ENCODE results near the gene GPBAR1.

DNA sequence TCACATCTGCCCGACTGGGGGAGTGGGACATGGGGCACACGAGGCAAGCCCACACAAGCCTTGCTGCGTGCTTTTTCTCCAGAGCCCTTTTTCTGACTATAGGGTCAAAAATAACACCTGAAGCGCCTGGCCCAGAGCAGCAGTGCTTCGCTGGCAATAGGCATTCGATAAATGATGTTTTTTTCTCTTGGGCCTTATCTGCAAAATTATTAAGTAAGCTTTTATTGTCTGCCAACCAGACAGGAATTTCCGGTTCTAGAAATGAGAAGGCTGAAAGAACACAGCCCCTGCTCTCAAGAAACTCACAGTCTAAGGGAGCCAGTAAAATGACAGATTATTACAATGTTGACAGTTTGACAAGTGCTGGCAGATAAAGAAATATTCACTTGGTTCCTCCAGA lies 34.2 kb downstream of the GPBAR1 start:
- TF ChIP-seq, protein P1, sequence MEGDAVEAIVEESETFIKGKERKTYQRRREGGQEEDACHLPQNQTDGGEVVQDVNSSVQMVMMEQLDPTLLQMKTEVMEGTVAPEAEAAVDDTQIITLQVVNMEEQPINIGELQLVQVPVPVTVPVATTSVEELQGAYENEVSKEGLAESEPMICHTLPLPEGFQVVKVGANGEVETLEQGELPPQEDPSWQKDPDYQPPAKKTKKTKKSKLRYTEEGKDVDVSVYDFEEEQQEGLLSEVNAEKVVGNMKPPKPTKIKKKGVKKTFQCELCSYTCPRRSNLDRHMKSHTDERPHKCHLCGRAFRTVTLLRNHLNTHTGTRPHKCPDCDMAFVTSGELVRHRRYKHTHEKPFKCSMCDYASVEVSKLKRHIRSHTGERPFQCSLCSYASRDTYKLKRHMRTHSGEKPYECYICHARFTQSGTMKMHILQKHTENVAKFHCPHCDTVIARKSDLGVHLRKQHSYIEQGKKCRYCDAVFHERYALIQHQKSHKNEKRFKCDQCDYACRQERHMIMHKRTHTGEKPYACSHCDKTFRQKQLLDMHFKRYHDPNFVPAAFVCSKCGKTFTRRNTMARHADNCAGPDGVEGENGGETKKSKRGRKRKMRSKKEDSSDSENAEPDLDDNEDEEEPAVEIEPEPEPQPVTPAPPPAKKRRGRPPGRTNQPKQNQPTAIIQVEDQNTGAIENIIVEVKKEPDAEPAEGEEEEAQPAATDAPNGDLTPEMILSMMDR (IDR thresholded peaks at IDR 0.05; ENCODE audit: low read depth, low read length), result no peak
- no peak for TF ChIP-seq POLR2A (IDR thresholded peaks at IDR 0.05; ENCODE audit: extremely low read depth, insufficient read length)

All from NB4 (cell line).